NOMO-1 (cell line): ENCODE results near the gene COX7A2.
A peak's percentile ranks its signal among the peaks of the same experiment; 100 is the strongest.

Experiments
- DNase-seq, 2 experiments: peaks; one replicate each; lab custom pipeline; 2025; ENCODE audit not compliant: unreplicated experiment in 2 of 2; lab: John Stamatoyannopoulos, UW

COX7A2 gene

DNA sequence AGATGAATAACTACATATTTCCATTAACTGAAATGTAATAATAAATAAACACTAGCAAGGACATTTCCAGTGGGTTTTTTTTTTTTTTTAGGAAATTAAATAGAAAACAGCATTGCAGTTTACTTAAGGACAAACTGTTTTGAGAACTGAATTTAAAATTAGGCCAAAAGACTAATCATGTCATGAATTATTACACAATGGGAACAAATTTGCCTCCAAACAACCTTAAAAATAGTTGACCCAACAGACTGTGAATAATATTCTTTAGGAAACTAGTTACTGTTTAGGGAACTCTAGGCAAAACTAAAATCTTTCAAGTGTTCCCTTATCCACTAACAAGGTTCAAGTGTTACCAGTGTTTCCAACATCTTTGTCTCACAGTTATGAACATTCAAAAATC, 21.3 kb downstream of the COX7A2 start:
- no peak for DNase-seq

DNA sequence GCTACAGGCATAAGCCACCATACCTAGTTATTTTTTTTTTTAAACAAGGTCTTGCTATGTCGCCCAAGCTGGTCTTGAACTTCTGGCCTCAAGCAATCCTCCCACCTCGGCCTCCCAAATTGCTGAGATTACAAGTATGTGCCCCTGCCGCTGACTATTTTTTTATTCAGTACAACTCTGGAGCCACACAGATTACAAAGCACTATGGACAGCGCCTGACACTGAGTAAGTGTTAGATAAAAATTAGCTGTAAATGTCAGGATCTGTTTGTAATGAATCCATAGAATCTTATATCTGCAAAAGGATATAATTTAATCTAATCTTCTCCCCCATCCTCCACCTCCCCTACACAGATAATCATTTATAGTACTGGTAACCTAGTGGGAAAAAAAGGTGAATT, 22.5 kb downstream of the COX7A2 start:
- DNase-seq = no peak

DNA sequence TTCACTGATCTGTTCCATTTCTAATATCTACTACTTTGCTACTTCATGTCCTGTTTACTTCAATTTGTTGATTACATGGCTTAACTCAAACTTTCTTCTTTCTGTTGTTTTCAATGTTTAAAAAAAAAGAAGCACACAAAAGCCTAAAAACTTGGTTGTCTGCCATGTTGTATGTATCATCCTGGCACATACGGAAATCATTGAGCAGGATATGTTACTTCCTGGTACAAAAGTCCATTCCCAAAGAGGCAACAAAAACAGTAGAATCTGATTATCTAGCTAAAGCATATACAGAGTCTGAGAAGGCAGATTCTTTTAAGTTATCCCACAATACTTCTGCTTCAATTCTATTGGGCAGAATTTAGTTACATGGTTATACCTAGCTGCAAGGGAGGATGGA, 23.2 kb downstream of the COX7A2 start:
- no peak for DNase-seq

DNA sequence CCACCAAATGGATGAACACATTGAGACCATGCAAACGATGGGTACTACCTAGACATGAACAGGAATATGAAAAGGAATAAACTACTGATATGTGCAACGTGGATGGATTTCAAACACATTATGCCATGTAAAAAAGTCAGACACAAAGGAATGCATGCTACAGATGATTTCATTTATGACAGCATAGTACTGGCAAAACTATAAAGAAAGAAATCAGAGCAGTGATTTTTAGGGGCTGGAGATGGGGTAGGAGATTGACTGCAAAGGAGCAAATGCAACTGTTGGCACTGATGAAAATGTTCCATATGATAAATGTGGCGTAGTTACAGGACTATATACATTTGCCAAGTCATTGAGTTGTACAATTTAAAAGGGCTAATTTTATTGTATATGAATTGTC, 24.3 kb downstream of the COX7A2 start:
- DNase-seq = no peak

DNA sequence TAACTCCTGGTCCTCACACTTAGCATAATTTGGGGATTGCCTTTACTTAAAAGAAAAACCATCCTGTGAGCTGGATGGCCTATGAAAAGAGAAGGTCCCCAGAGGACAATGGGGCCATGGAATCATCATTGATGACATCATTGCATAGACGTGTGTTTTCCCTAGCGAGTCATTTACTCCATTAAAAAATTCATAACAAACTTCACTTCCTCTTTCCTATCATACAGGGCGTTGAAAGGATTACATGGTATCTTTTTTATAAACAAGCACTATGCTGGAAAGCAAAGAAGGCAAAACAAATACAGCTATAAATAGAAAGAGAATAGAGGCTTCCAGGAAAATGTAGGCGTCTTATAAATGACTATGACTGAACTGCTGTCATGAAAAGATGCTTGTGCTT, 26.4 kb downstream of the COX7A2 start:
- DNase-seq = peak in 1 of 2 experiments; percentile 19

DNA sequence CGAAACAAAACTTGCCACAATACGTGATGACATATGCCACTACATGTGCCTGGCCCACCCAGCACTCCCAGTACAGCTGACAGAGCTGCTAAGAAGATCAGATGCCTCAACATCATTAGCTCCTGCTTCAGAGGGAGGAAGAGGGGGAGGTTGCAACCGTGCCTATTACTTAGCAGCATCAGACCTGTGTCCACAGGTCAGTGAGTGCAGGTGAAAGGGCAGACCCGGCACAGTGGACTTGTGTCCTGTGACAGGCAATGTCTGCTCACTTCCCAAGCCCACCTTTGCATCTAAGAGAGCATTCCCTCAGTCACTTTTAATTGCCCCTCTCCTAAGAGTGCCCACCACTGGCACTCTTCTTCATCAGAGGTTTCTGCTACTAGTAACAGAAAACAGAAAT, 28.3 kb downstream of the COX7A2 start:
- DNase-seq = no peak

DNA sequence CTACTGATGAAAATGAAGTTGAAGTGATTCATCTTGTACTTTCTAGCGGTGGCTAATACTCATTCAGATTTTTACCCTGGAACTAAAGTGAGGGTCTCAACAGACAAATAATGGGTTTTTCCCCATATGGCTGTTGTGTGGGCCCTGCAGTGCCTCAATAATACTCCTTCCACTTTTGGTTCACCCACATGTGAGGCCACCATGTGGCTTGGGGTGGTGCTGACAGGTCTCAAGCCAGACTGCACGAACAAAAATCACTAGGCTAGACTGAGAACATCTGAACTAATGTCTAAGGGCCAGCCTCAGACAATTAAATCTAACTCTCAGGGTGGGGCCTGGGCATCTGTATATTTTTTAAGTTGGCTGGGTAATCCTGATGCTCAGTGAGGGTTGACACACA, 29.9 kb downstream of the COX7A2 start:
- no peak for DNase-seq

DNA sequence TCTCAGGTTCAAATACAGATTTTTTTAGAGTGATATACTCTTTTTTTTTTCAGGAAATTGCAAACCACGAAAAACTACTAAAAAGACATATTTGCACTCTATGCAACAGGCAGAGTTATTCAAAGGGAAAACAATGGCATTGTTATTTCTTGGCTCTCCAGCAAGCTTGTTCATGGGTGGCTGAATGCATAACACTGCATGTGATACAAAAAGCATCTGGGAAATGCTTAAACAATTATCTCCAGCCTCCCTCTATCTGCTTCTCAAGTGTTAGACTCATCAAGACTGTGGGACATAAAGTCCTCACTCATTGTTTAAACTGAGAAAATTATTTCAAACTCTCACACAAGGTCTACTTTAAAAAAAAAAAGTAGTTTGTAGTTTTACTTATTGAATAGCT, 30.5 kb downstream of the COX7A2 start:
- DNase-seq = no peak

DNA sequence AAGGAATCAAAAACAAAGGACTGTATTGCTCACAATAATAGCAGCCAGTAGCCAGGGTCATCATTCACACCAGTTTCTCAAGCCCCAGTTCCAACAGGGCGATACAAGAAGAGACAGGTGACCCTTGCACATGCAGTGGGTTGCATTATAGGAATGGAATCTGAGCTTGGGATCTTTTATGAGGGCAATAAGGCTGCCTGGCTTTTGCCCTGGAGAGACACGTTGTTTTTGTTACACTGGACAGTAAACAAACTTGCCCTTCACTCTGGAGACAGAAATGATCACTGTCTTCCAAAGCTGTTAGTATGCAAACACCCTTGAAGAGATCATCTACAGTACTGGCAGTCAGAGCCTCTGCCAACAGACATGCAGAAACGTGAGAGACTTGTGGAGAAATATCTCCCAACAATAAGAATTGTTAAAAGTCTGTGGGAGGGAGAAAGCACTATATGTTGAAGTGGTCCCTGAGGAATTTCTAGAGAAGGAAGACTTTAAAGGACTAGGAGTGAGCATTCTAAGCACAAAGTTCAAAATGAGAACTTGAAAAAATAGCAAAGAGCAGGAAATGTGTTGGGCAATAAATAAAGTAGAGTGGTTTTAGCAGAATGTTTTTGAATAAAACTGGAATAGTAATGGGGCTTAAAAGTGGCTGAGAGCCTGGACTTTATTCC, 31.5 kb downstream of the COX7A2 start:
- DNase-seq = no peak

DNA sequence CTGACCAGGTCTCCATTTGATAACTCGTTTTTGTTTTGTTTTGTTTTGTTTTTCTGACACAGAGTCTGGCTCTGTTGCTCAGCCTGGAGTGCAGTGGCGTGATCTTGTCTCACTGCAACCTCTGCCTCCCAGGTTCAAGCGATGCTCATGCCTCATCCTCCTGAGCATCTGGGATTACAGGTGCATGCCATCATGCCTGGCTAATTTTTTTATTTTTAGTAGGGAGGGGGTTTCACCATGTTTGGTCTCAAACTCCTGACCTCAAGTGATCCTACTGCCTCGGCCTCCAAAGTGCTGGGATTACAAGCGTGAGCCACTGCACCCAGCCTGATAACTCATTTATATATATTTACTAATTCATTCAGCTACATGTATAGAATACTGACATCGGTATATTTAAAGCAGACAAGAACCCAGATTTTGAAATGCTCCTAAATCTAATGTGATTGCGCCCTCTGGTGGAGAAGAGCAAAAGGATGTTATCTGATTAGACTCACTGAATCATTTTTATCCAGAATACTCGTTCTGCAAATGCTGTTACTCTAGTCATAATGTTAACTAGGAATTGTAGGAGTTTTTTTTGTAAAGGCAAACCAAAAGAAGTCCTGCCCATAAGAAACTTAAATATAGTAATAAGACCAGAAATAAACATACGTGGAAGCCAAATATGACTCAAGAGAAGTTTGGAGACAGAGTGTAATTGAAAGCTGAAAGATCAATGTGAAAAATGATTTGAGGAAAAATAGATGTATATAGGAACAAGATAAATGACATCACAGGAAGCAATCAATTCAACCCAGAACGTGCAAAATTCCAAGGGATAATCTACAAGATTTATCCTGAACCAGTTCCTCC, 32.5 kb downstream of the COX7A2 start:
- DNase-seq = peak; percentile 17 to 71

DNA sequence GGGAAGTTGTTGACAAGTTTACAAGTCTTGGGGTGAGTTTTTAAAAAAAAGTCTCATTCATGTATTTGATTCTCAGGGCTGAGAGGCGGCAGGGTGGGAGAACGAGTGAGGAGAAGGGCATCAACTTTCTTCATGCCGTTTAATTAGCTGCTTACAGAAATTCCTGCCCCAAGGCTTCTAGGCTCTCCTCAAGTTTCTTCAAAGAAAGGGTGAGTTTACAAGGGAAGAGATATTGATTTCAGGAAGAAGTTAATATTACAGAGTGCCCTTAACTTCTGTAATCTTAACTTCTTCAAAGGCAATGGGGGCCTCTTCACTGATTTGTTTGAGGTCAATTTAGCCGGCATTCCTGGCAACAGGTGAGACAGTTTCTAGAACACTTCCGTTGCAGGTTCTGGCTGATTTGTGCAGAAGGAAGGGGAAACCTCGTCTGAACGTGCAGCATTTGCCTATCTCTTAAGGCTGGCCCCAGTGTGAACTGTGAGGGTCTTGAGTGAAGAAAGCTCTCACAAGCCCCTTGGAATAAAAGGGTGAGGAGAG, 34.3 kb downstream of the COX7A2 start:
- DNase-seq = no peak

DNA sequence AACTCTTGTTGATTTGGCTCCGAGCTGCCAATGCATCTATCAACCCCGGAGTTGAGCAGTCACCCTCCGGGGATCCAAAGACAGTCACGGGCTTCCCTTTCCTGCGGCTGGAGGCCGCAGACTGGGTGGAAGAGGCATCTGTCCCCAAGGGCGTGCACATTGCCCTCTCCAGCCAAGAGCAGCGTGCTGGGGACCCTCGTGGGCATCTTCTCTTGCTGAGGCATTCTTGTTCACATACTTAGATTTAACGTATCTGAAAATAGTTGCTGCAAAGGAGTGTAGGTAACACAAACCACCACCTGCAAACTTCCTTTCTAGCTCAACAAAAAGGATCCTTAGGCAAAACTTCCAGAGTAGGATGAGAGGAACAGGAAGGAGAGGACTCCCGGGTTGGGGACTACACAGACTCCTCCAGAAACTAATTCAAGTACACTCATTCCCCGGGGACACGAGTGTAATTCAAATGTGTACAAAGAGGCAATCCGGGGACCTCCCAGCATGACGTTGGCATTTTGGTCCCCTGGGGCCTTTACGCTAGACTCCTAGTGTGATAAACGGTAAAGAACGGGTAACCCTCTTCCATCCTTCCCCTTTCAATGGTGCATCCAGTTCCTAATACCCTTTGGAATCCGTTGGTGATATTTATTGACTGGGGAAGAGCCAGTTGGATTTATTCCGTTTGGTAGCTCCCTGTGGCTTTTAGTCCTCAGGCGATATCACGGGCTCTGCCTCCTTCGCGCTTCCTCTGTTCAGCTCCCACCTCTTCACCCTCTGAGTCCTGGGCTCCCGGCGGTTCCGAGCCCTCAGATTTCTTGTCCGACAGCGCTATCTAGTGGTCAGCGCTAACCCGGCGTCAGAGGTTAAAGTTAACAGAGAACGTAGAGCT, 35.1 kb downstream of the COX7A2 start:
- DNase-seq = peak; percentile 61 to 71

DNA sequence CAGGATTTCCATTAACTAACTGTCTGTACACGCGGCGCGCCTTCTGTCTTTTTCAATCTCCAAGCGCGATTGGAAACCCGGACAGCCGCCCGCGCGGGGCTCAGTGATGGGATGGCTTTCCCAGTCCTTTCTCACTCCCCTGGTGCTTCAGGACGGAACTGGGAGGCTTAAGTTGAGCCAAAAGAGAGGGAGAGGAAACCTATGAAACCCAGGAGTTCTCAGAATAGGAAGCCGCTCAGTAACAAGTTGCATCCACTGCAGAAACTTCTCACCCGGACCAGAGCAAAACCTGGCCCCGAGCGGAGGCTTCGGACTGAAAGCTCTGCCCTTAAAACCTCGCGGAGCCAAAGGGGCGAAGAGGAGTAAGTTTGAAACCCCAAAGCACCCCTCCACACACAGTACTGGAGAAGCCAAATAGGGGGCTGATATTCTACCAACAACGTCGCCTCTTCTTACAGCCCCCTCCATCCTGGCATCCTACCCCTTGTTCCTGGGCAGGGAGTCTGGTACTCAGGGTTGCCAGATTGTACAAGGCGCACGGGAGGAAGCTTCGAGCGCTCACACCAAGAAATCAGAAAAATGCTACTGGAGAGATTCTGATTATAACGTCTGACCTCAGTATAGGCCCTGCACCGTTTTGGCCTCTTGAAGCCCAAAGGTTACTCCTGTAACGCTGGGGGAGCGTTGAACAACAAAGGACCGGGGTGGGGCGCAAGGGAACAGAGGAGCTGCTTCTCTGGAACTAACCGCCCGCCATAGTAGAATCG, 36.8 kb downstream of the COX7A2 start:
- DNase-seq = no peak

DNA sequence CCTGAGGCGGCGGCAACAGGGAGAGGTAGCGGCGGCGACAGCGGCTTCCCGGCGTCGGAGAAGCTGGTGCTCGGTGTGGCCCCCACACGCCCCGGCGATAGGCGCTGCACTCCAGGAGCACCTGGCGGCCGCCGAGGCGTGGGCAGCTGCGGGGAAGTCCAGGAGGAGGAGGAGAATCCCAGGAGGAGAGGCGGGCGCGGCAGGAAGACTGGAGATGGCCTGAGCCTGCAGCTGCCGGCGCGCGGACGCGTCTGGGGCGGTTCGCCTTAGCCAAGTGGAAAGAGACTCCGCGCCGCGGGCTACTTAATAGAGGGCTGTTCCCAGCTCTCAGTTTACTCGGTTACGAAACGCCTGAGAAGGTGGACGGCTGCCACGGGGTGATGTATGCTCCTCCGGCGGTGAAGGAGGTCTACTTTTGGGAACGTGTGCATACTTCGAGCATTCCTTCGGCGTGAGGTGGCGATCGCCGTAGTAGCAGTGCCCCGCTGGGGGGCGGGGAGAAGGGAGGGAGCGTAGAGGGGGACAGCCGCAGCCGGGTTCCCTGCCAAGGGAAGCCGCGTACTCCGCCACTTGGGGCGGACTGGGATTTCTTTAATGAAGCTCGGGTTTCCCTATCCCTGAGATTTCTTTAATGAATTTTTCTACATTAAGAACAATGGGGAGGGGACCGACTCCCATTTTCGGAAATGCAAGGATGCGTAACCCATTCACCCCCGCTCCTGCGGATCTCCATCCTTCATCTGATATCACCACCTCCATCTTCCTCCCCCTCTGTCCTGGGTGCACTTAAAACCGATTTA, 37.6 kb downstream of the COX7A2 start, which contains the start of gene COL12A1:
TSS of gene COL12A1 (minus strand) at position 278 of the 800 bp plus-strand sequence. CDS start 3,261 bp downstream, outside the sequence.
- DNase-seq = no peak

DNA sequence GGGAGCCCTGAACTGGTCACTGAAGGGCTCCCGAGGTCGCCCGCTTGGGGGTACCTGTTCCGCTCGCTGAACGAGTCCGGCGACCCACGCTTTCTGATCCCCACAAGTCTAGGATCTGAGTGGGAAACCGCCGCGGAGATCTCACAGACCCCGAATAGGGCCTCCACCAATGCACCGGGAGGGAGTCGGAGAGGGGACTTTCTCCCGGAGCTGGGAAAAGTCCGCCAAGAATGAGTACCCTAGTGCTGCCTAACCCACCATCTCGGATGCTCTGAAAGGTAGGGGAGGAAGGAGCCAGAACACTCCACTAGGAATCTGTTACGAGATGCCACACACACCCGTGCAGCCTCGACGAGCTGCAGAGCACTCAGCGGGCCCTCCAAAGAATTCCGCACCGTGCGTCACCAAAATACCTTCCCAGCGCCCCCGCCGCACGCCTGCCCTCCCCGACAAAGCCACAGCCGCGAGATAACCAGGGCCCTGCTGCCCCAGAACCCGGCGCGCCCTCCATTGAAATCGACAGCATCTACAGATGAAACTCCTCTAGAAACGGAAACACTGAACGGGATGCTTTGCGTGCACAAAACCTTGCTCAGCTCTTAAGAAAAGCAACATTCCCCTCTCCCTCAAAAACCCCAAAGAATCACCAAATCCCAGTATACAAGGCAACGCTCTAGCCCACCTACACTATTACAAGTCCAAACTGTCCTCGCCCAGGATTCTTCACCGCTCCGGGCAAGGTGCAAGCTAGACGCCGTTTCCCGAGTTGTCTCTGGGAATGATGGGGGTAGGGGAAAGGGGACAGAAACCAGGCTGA, 38.4 kb downstream of the COX7A2 start:
- no peak for DNase-seq

DNA sequence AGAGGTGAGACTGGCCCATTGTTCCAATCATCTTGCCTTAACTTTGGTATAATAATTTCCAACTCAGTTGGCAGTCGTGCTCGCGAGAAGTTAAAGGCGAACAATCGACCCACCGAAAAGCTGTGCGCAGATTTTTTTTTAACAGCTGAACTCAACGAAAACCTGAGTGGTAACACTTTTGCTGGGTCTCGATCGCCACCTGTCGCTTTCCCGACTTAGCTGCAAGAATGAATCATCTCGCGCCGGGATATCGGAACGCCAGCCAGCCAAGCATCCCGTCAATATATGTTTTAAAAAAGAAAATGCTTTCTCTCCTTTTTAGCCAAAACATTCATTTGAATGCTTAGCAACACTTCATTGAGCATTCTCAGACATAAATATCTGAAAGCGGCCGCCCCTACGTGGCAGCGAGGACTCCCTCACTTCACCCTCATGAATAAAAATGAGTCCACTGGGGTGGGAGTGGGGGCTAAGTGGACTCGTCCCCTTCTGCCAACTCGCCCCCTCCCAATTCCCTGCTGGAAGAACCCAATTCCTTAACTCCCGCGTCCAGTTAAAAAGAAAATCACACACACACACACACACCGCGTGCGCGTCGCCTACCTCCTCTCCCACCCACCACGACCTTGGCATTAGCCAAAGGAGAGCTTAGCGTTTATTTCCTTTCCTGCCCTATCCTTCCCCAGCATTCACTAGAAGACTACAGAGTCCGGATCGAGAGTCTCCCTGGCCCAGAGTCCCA, 39.2 kb downstream of the COX7A2 start:
- peak; percentile 13 to 32 for DNase-seq

DNA sequence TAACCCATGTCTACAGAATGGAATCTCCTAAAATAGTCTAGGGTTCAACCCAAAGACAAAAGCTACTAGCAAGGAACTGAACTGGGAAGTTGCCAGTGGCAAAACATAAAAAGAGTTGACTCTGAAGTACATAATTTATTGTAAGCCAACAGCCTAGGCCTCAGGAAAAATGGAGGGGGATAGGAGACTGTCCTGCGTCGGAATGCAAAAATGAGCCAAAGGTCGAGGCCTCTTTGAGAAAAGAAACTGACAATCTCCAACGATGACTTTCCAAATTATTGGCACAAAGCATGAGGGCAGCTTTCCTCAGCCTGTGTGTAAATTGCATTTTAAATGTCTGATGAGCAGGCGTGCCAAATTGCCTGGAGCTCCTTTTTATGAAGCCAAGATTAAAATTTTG, 39.9 kb downstream of the COX7A2 start:
- no peak for DNase-seq

DNA sequence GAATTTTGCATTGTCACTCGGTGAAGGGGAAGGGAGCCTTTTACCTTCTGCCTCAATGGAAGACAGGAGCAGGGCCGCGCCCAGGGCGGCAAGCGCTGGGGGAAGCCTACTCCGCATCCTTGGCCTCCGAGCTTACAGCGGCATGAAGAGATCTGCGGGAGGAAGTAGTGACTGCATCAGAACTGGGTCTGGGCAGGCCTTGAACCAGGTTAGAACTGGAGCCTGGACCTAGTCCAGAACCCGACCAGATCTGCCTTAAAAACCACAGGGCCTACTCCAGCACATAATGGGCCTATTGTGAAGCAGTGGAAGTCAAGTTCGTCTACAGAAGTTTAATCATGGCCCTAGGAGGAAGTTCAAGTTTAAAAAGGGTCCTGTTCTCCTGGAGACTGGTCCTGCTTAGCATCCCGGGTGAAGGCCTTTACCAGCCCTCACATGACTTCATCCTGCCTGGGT, 40.9 kb downstream of the COX7A2 start:
- no peak for DNase-seq
